Erythroblast (primary cell): ENCODE data around the gene CD4.

Experiments used
- GATA1 ChIP-seq: IDR thresholded peaks from 2 replicates; pipeline ENCODE4 v1.6.1; 2011; ENCODE audit warnings: low read depth, mild to moderate bottlenecking, control low read depth, low read length, moderate library complexity
- POLR2A ChIP-seq: IDR thresholded peaks from 2 replicates; pipeline ENCODE4 v1.6.1; 2011; ENCODE audit warnings: mild to moderate bottlenecking, low read length

DNA sequence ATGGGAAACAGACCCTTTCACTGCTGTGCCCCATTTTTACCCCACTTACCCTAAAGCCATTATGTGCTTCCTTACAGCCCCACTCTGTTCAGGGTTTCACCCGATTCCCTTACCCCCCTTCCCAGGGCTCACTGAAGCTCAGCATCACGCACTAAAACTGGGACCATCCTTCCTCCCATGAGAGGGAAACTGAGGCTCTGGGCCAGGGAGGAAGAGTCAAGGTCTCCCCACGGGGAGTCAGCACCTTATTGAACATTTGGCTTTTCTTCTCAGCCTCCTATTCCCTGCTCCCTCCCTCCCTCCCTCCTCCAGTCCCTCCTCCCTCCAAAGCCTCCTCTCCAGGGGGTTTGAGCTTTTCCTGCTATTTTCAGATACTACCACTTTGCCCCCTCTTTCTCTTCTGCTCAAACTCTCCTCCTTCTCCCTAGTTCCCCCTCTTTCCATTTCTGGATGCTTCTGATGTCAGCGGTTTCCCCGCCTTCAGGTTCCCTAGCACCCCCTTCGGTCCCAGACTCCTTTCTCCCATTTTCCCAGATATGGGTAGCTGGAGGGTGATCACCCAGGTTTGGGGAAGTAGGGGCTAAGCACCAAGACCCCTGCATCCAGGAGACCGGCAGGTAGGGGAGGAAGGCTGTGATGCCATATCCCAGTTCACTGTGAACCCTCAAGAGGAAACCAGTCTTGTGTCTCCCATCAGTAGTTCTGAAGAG is 33.3 kb downstream of the CD4 start:
- no peak for TF ChIP-seq POLR2A
- no peak for TF ChIP-seq GATA1
